GM10248 (cell line): ENCODE data around the gene ERBB3.

ENCODE experiments used
- CTCF ChIA-PET: fragments of 300-600 bp; sonication (Branson Sonifier 250); formaldehyde crosslinking; extraction: SDS; loops from one replicate; lab custom pipeline; 2021; ENCODE audit warnings: antibody characterized with exemption; lab: Yijun Ruan, JAX
- POLR2A ChIA-PET: fragments of 350-650 bp; sonication (Branson Sonifier 250); formaldehyde crosslinking; extraction: SDS; loops from one replicate; lab custom pipeline; 2020; ENCODE audit warnings: antibody characterized with exemption; lab: Yijun Ruan, JAX
- DNase-seq: peaks from one replicate; pipeline ENCODE4 v3.0.0; 2012; ENCODE audit errors: extremely low spot score
- TF ChIP-seq, protein P1 (sequence below): IDR thresholded peaks from 2 replicates; pipeline ENCODE4 v1.5.1; 2012; ENCODE audit warnings: mild to moderate bottlenecking, low read depth; ENCODE audit errors: extremely low read depth, missing control alignments, control extremely low read depth

The ERBB3 gene

DNA sequence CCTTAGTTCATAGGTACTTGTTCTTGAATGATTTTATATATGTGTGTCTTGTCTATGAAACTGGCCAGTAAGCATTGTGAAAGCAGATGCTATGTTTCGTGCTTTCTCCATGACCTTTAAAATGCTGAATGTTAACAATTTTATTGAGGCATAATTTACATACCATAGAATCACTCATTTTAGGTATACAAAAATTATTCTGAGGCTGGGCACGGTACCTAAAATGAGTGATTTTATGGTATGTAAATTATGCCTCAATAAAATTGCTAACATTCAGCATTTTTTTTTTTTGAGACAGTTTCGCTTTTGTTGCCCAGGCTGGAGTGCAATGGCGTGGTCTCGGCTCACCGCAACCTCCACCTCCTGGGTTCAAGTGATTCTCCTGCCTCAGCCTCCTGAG is 54.9 kb downstream of the ERBB3 start:
- CTCF ChIA-PET = no interaction called here
- POLR2A ChIA-PET = no interaction called here
- DNase-seq = no peak
- TF ChIP-seq, protein P1, sequence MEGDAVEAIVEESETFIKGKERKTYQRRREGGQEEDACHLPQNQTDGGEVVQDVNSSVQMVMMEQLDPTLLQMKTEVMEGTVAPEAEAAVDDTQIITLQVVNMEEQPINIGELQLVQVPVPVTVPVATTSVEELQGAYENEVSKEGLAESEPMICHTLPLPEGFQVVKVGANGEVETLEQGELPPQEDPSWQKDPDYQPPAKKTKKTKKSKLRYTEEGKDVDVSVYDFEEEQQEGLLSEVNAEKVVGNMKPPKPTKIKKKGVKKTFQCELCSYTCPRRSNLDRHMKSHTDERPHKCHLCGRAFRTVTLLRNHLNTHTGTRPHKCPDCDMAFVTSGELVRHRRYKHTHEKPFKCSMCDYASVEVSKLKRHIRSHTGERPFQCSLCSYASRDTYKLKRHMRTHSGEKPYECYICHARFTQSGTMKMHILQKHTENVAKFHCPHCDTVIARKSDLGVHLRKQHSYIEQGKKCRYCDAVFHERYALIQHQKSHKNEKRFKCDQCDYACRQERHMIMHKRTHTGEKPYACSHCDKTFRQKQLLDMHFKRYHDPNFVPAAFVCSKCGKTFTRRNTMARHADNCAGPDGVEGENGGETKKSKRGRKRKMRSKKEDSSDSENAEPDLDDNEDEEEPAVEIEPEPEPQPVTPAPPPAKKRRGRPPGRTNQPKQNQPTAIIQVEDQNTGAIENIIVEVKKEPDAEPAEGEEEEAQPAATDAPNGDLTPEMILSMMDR = no peak

DNA sequence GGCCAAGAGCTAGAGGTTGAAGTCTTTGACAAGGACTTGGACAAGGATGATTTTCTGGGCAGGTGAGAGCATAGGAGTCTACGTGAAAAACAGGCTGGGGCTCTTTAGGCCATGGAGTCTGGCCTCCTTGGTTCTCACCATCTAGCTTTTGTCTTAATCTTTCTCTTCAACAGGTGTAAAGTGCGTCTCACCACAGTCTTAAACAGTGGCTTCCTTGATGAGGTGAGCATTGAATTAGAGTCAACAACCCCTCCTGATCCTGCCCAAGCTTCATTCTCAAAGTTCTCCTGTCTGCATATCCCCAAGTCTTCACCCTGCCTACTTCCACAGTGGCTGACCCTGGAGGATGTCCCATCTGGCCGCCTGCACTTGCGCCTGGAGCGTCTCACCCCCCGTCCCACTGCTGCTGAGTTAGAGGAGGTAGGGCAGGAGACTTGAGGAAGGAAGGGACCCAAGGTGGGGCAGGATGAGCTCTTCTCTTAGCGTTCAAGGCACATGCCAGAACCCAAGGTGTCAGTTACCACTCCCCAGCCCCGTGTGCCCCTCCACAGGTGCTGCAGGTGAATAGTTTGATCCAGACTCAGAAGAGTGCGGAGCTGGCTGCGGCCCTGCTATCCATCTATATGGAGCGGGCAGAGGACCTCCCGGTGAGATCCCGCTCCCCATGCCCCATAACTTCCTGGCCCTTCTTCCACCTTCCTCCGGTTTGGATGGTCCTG is 58.0 kb downstream of the ERBB3 start:
- CTCF ChIA-PET = interaction anchor here (0.9 to 2.2 kb wide), 5 partner anchors 11 to 51 kb away, joined by 3 to 7 read pairs (median 4); partner anchors contain the start of genes SMARCC2 and ZC3H10
- TF ChIP-seq, protein P1 = no peak
- POLR2A ChIA-PET = interaction anchor here (0.7 kb wide), 1 partner anchor 67 kb away, joined by 3 read pairs; no protein-coding TSS in a partner anchor

DNA sequence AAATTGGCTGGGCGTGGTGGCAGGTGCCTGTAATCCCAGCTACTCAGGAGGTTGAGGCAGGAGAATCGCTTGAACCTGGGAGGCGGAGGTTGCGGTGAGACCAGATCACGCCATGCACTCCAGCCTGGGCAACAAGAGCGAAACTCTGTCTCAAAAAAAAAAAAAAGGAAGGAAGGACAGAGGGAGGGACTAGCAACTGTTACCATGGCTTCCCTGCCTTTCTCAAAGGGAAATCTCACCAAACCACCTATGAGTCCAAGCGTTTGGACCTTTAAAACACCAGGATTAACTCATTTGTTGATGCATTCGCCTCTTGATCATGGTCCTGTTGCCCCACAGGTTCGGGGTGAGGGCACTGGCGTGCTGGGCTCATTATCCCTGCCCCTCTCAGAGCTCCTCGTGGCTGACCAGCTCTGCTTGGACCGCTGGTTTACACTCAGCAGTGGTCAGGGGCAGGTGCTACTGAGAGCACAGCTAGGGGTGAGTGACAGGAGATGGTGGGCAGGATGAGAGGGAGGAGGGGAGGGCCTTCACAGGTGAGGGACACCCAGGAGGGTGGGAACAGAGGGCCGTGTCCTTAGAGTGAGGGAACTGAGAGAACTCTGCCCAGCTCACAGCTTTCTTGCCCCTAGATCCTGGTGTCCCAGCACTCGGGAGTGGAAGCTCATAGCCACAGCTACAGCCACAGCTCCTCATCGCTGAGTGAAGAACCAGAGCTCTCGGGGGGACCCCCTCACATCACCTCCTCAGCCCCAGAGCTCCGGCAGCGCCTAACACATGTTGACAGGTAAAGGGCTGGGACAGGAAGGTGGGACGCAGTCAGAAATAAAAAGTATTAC is 62.2 kb downstream of the ERBB3 start:
- TF ChIP-seq, protein P1 = no peak
- no peak for DNase-seq
- ChIA-PET CTCF (interaction anchor here (0.6 to 2.6 kb wide), 5 partner anchors 10 to 22 kb away, joined by 3 to 7 read pairs (median 5); partner anchors contain the start of genes ESYT1 and MYL6B), POLR2A (interaction anchor here (1.3 kb wide), 1 partner anchor 38 kb away, joined by 4 read pairs; the partner anchor contains the start of gene PA2G4)

More for the DNA sequence above, 58.0 kb downstream of the ERBB3 start:
- no peak for DNase-seq

DNA sequence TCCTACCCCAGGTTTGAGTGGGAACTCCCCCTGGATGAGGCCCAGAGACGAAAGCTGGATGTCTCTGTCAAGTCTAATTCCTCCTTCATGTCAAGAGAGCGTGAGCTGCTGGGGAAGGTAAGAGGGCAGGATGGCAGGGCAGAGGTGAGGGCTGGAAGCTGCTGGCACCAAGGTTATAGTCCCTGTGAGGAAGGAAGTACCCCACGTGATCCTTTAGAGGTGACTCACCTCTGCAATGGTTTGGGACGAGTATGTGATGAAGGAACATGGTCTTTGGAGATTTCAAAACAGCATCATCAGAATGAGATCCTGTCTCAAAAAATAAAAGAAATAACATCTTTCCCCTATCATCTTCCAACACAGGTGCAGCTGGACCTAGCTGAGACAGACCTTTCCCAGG is 63.3 kb downstream of the ERBB3 start:
- ChIA-PET POLR2A (interaction anchor here (0.6 to 1.3 kb wide), 2 partner anchors 19 to 39 kb away, joined by 4 read pairs; partner anchors contain the start of gene PA2G4), CTCF (interaction anchor here (0.6 to 2.6 kb wide), 6 partner anchors 13 to 49 kb away, joined by 3 to 7 read pairs (median 6); partner anchors contain the start of genes ESYT1 and MYL6)
- no peak for DNase-seq
- TF ChIP-seq, protein P1 = no peak

DNA sequence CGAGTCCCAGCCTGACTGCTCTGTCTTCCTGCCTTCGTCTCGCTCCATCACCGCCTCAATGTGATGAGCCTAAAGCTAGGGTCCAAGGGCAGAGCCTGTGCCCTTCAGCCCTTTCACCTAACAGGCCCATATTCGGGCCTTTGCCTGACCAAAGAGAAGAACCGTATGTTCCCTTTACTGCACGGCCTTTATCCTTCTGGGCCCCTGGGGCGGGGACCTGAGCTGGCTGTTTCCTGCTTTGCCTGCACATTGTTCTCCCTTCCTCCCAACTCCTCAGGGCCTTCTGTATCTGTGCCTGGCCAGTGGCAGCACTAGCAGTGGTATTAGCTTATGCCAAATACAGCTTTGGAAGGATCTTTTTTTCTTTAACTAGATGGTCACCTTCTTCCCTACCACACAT is 63.9 kb downstream of the ERBB3 start:
- DNase-seq = no peak
- CTCF ChIA-PET = interaction anchor here (0.8 to 2.6 kb wide), 8 partner anchors 14 to 405 kb away, joined by 4 to 8 read pairs (median 5); partner anchors contain the start of genes ESYT1, MYL6 and SMARCC2
- POLR2A ChIA-PET = no interaction called here
- TF ChIP-seq, protein P1 = no peak

DNA sequence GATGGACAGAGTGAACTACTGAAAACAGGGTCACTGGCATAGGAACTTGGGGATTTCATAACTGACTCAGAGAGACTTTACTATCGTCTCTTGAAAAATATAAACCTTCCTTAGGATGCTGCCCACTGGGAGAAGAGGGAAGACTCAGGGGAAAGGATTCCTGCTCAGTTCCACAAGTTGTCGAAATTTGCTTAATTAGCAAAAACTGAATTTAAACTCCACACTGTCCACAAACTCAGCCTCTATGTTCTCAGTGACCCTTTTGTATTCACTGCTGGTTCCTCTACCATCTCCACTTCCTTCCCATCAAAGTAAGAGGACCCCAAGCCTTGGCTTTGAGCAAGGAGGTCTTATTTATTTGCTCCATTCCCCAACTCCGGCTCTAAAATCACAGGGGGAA is 65.3 kb downstream of the ERBB3 start:
- CTCF ChIA-PET = interaction anchor here (2.0 kb wide), 1 partner anchor 44 kb away, joined by 8 read pairs; the partner anchor contains the start of gene SMARCC2
- TF ChIP-seq, protein P1 = no peak
- POLR2A ChIA-PET = no interaction called here
- no peak for DNase-seq
